Measurements from ENCODE around the gene ZWILCH.

Gene ZWILCH

GRCh38 chr15:66598095-66598815 lies 93.1 kb downstream of the ZWILCH start:
- FAIRE-seq (no peak), DNase-seq (ENCODE audit: insufficient read length, low spot score) (no peak)

All from GM19239 (cell line).